Neural progenitor cell (in vitro differentiated cells): Measurements from ENCODE around the gene ZYX. TPM values are rescaled to one million over a fixed set of nuclear protein-coding genes. Genes with fewer than 3 reads are reported as not detected.
"Not testable (repeated sequence)": the region's sequence is repeated elsewhere in the genome, so short reads cannot be mapped to it uniquely, and the experiment has no call there.

Source experiments
- DNase-seq: peaks from one replicate; pipeline ENCODE4 v3.0.0-alpha.2; 2016; ENCODE audit warnings: low spot score
- H2AFZ ChIP-seq: fragments of 200-600 bp; sonication (generic); replicated peaks from 2 replicates; pipeline ENCODE4 v1.6.1; 2016; ENCODE audit warnings: antibody characterized with exemption
- H3F3A ChIP-seq: fragments of 200-600 bp; sonication (generic); 2 replicates; pipeline ENCODE4 v1.6.1; 2016; ENCODE audit warnings: antibody characterized with exemption, low read depth
- H3K27ac ChIP-seq: fragments of 200-600 bp; sonication (generic); 2 replicates; pipeline ENCODE4 v1.5.1; 2016; ENCODE audit warnings: mild to moderate bottlenecking
- H3K27me3 ChIP-seq: fragments of 200-600 bp; sonication (generic); 2 replicates; pipeline ENCODE4 v1.6.1; 2016; ENCODE audit warnings: mild to moderate bottlenecking, moderate library complexity
- H3K36me3 ChIP-seq: fragments of 200-600 bp; sonication (generic); 2 replicates; pipeline ENCODE4 v1.5.1; 2016
- H3K4me1 ChIP-seq: fragments of 200-600 bp; sonication (generic); 2 replicates; pipeline ENCODE4 v1.6.1; 2016; ENCODE audit warnings: mixed run types
- H3K4me2 ChIP-seq: fragments of 200-600 bp; sonication (generic); 2 replicates; pipeline ENCODE4 v1.6.1; 2016
- H3K4me3 ChIP-seq: fragments of 200-600 bp; sonication (generic); 2 replicates; pipeline ENCODE4 v1.5.1; 2016
- H3K79me2 ChIP-seq: fragments of 200-600 bp; sonication (generic); 2 replicates; pipeline ENCODE4 v1.6.1; 2016; ENCODE audit warnings: low read depth
- H3K9ac ChIP-seq: fragments of 200-600 bp; sonication (generic); 2 replicates; pipeline ENCODE4 v1.6.1; 2016
- H3K9me3 ChIP-seq: fragments of 200-600 bp; sonication (generic); 2 replicates; pipeline ENCODE4 v1.5.1; 2016; ENCODE audit warnings: low read depth
- H4K20me1 ChIP-seq: fragments of 200-600 bp; sonication (generic); 2 replicates; pipeline ENCODE4 v1.6.1; 2016; ENCODE audit warnings: low read depth
- H3K27ac Mint-ChIP-seq: 3 replicates; pipeline ENCODE4 v1.8.0; 2021; ENCODE audit warnings: mixed read lengths
- H3K27me3 Mint-ChIP-seq: 2 replicates; pipeline ENCODE4 v1.8.0; 2022; ENCODE audit warnings: low read depth, mild to moderate bottlenecking, inconsistent platforms, moderate library complexity, mixed read lengths; ENCODE audit not compliant: insufficient read depth
- H3K36me3 Mint-ChIP-seq: 3 replicates; pipeline ENCODE4 v1.8.0; 2021; ENCODE audit warnings: mixed read lengths
- H3K4me1 Mint-ChIP-seq: 3 replicates; pipeline ENCODE4 v1.8.0; 2021; ENCODE audit warnings: mixed read lengths
- H3K4me3 Mint-ChIP-seq: 3 replicates; pipeline ENCODE4 v1.8.0; 2021; ENCODE audit warnings: mild to moderate bottlenecking, moderate library complexity, mixed read lengths
- H3K9me3 Mint-ChIP-seq: 3 replicates; pipeline ENCODE4 v1.8.0; 2020; ENCODE audit warnings: mixed read lengths
- CTCF ChIP-seq: fragments of 200-600 bp; sonication (generic); IDR thresholded peaks from 2 replicates; pipeline ENCODE4 v1.5.1; 2017; ENCODE audit warnings: antibody characterized with exemption, mild to moderate bottlenecking
- EZH2 ChIP-seq: fragments of 200-600 bp; sonication (generic); IDR thresholded peaks from 2 replicates; pipeline ENCODE4 v1.6.1; 2017; ENCODE audit warnings: antibody characterized with exemption, mild to moderate bottlenecking, moderate library complexity
- EZH2phosphoT487 ChIP-seq: fragments of 200-600 bp; sonication (generic); IDR thresholded peaks from 2 replicates; pipeline ENCODE4 v1.6.1; 2017; ENCODE audit warnings: antibody characterized with exemption
- total RNA-seq: library from RNA; depleted of rRNA; stranded (reverse); fragments of >200 nt; gene quantifications from 2 replicates; pipeline ENCODE4 v1.2.3, GENCODE V29; 2015; ENCODE audit warnings: low replicate concordance

The ZYX gene
- total RNA-seq, 1 donor from 2014 or later, result 5.2 TPM

- H3K27me3 Mint-ChIP-seq, result peaks cover 14% of the 10 kb centered on the region
- TF ChIP-seq EZH2phosphoT487, result no peak
- Histone ChIP-seq H2AFZ (no peak overlapping the region), H3K9ac (no peak overlapping the region), H3K27ac (no peak overlapping the region), H3K27me3 (peaks cover 9% of the 10 kb centered on the region), H3K4me1 (peaks cover 19% of the 10 kb centered on the region), H3F3A (peaks cover 9% of the 10 kb centered on the region), H3K4me2 (no peak overlapping the region), H3K79me2 (no peaks in the 10 kb centered on the region), H3K4me3 (no peak overlapping the region), H4K20me1 (no peaks in the 10 kb centered on the region), H3K9me3 (no peaks in the 10 kb centered on the region), H3K36me3 (no peaks in the 10 kb centered on the region)
- H3K27ac Mint-ChIP-seq, result no peak overlapping the region
- no peak overlapping the region for H3K4me3 Mint-ChIP-seq
- H3K4me1 Mint-ChIP-seq, result peaks cover 31% of the 10 kb centered on the region
- H3K36me3 Mint-ChIP-seq, result no peaks in the 10 kb centered on the region
- DNase-seq, result no peak
- H3K9me3 Mint-ChIP-seq, result peaks cover 6% of the 10 kb centered on the region
Observed at GRCh38 chr7:143411976-143412708, 31.0 kb downstream of the ZYX start.

GRCh38 chr7:143413123-143413522 is 32.0 kb downstream of the ZYX start:
- H3K27me3 ChIP-seq, result peaks cover 5% of the 10 kb centered on the region
- H3K4me1 ChIP-seq, result peaks cover 16% of the 10 kb centered on the region
- H3K36me3 ChIP-seq, result no peaks in the 10 kb centered on the region
- H3K79me2 ChIP-seq, result no peaks in the 10 kb centered on the region
- no peaks in the 10 kb centered on the region for H4K20me1 ChIP-seq
- Mint-ChIP-seq H3K27me3 (peaks cover 9% of the 10 kb centered on the region), H3K9me3 (peaks cover 6% of the 10 kb centered on the region), H3K4me3 (no peak overlapping the region), H3K36me3 (no peaks in the 10 kb centered on the region), H3K27ac (no peak overlapping the region), H3K4me1 (peaks cover 23% of the 10 kb centered on the region)
- H3K4me2 ChIP-seq, result no peak overlapping the region
- no peak for DNase-seq
- no peak overlapping the region for H3K4me3 ChIP-seq
- TF ChIP-seq EZH2phosphoT487 (no peak), CTCF (no peak), EZH2 (no peak)
- no peak overlapping the region for H2AFZ ChIP-seq
- H3K27ac ChIP-seq, result no peak overlapping the region
- H3K9me3 ChIP-seq, result no peaks in the 10 kb centered on the region
- peaks cover 2% of the 10 kb centered on the region for H3F3A ChIP-seq
- no peak overlapping the region for H3K9ac ChIP-seq

GRCh38 chr7:143415209-143415608 is 34.1 kb downstream of the ZYX start:
- not testable (repeated sequence) for H3K27ac Mint-ChIP-seq, H3F3A ChIP-seq, H3K27ac ChIP-seq, H3K9ac ChIP-seq, H3K4me3 ChIP-seq, H3K27me3 ChIP-seq, H3K36me3 ChIP-seq, H3K4me1 Mint-ChIP-seq, DNase-seq, H3K9me3 Mint-ChIP-seq, H3K27me3 Mint-ChIP-seq, H3K4me3 Mint-ChIP-seq, H3K4me1 ChIP-seq, H3K4me2 ChIP-seq, H3K36me3 Mint-ChIP-seq, H2AFZ ChIP-seq, H3K9me3 ChIP-seq, H3K79me2 ChIP-seq, H4K20me1 ChIP-seq

GRCh38 chr7:143415742-143416397 is 34.7 kb downstream of the ZYX start:
- Histone ChIP-seq H3F3A (no peaks in the 10 kb centered on the region), H3K79me2 (no peaks in the 10 kb centered on the region), H2AFZ (no peak overlapping the region), H3K36me3 (no peaks in the 10 kb centered on the region), H4K20me1 (no peaks in the 10 kb centered on the region), H3K4me1 (peaks cover 5% of the 10 kb centered on the region), H3K4me2 (no peak overlapping the region), H3K27ac (no peak overlapping the region), H3K9me3 (no peaks in the 10 kb centered on the region), H3K9ac (no peak overlapping the region), H3K4me3 (no peak overlapping the region), H3K27me3 (no peaks in the 10 kb centered on the region)
- no peak for TF ChIP-seq CTCF
- TF ChIP-seq EZH2phosphoT487, result no peak
- no peak for TF ChIP-seq EZH2
- no peak overlapping the region for H3K27ac Mint-ChIP-seq
- DNase-seq, result no peak
- H3K36me3 Mint-ChIP-seq, result peaks cover 2% of the 10 kb centered on the region
- peaks cover 4% of the 10 kb centered on the region for H3K4me1 Mint-ChIP-seq
- H3K9me3 Mint-ChIP-seq, result peaks cover 9% of the 10 kb centered on the region
- no peak overlapping the region for H3K4me3 Mint-ChIP-seq
- H3K27me3 Mint-ChIP-seq, result peaks cover 4% of the 10 kb centered on the region
